HTR-8/SVneo (cell line): Measurements from ENCODE around the gene HYAL2.
"Not testable (repeated sequence)": the region's sequence is repeated elsewhere in the genome, so short reads cannot be mapped to it uniquely, and the experiment has no call there.

ENCODE experiments used
- DNase-seq: peaks from one replicate; pipeline ENCODE4 v3.0.0; 2011; ENCODE audit warnings: low spot score, mixed read lengths; ENCODE audit not compliant: insufficient read length
- FAIRE-seq: peaks from 2 replicates; lab custom pipeline; 2011; peaks lifted over from hg19 to GRCh38; lab: Jason Lieb, UNC

HYAL2 gene

DNA sequence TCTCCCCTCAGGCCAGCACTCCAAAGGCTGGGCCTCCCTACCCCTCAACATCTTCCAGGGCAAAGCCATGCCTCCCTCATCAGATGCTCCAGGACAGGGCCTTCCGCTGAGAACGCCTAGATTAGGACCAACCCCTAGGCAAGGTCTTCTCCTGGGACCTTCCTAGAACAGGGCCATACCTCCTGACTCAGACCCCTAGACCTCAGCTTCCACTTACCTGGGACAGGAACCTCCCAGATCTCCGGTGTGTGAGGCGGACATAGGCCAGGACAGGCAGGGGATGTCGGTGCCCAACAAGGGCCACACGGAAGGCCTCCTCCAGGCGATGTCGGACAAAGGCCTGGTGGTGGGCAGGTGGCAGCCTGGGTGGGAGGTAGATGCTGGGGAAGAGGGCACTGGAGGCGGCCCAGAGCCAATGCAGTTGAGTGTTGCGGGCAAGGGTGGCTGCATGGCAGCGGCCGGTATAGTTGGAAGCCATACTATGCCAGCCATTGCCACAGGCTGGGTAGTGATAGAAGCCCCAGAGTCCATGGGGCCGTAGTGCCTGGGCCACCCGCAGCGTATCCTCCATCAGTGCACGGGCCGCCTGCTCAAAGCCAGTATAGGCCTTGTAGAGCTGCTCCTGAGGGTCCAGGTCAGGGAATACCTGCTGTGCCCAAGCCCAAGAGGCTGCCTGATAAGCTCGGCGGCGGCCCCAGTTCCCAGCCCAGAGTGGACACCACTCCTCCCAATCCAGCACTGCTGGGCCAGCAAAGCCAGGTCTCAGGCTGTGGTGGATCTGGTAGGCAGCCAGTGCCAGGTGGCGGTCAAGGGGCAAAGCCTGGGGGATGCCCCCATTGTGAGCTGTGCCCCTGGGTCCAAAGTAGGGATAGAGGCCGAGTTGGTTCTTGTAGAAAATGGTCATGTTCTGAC, 27.8 kb downstream of the HYAL2 start:
- FAIRE-seq, result no peak
- DNase-seq, result no peak

DNA sequence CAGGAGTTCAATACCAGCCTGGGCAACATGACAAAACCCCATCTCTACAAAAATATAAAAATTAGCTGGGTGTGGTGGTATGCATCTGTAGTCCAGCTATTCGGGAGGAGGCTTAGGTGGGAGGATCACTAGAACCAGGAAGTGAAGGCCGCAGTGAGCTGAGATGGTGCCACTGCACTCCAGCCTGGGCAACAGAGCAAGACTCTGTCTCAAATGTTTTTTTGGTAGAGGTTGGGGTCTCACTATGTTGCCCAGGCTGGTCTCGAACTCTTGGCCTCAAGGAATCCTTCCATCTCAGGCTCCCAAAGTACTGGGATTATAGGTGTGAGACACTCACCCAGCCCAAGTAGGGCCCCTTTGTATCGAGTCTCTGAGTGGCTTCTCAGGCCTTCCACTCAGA, 28.5 kb downstream of the HYAL2 start:
- FAIRE-seq (no peak), DNase-seq (no peak)

DNA sequence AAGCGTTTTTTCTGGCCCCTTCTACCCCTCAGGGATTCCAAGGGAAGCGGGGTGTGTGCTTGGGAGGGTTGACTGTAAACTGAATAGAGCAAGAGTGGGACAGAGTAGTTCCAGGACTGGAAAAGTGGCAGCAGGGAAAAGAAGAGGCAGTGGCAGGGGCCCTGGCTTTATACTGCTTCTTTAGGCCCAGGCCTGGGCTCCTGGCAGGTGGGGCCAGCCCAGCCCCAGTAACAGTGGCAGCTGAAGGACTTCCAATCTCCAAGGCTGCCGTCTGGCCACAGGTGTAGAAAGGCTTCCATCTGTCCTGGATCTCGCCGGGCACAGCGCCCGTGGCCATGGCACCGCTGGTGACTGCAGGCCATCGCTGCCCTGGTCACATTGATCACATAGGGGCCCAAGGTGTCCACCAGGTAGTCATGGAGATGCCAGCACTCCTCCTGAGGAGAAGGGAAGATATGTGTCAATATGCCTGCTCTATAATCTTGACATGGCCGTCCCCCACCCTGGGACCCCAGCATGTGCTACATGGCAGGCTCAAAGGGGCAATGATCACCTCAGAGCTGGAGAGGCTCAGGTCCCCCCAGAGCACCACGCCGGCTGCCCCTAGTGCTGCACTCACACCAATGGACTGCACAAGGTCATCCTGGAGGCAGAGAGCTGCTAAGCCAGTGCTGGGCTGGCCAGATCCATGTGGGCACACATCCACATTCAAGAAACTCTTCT, 29.3 kb downstream of the HYAL2 start:
- DNase-seq (no peak), FAIRE-seq (peak; percentile 60)

DNA sequence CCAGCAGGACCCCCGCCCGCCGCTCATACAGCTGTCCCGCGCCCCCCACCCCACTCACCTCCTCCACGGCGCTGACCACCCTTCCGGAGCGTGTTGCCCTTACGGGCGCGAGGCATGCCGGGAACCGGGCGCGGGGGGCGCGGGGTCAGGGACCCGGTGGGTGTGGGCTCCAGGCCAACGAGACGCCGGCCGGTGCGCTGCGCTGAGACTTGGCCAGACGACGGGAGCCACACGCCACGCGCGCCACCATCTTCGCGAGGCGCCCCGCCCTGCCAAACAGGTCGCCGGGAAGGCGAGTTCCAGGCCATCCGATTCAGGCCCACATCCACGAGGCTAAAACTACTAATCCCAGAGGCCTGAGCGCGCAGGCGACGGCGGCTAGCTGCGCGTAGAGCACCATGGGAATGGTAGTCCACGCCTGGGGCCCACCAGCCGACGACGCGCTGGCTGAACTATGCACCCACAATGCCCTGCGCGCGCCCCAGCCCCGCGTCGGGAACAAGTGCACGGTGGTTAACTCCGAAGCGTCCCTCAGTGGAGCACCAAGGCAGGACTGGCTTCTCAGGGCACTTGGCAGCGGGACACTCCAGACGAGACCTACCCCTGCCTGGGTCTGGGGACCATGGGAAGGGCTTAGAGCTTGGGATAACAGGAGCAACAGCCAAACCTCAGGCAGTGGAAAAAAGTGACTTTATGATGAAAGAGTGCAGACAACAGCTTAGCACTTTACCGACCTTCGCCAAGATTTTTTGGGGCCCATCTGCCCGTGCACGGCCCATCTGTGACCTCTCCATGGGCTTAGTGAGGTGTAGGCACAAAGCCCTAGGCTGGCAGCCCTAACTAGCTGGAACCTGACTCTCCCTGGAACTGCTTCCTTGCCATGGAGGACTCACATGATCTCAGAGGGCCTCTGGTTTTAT, 30.1 kb downstream of the HYAL2 start, which contains the start of gene IFRD2:
Gene IFRD2, minus strand, starts transcription at position 271 of the 920 bp plus-strand sequence. Its CDS starts 155 bp downstream, at position 116.
- DNase-seq (peak; percentile 96), FAIRE-seq (peak; percentile 100)

DNA sequence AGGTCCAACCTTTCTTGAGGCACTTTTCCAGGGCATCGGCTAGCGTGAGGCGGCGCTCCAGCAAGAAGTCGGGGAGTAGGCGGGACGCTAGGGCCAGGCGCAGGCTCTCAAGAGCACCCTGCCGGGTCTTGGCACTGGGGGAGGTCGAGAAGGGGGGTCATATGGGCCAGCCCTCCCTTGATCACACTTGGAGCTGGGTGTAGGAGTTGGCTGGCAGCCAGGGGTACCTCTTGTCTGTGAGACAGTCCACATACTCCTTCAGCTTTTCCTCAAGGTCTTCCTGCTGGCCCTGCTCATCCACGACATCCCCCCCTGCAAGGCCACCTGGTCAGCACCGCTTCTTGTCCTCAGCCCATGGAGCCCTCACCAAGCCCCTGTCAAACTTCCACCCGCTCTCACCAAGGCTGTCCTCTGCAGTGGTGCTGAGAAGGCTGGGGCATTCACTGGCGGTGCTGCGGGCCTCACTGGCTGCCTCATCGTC, 32.3 kb downstream of the HYAL2 start:
- no peak for FAIRE-seq
- no peak for DNase-seq

DNA sequence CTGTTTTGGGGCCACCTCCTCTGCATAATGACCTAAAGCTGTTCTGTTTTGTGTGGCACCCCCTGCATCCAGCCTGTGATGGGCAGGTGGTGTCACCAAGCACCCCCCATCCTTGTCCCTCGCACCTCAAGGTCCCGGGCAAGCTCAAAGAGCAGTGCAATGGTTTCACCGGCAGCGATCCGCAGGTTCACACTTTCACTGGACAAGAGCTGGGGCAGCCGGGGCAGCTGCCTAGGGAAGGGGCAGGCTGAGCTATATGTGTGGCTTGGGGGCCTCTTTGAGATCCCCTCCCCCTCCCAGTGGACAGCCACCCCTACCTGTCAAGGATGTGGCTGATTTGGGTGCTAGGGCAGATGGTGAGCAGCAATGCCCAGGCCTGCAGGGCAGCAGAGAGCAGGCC, 33.4 kb downstream of the HYAL2 start:
- no peak for DNase-seq
- FAIRE-seq, result no peak

DNA sequence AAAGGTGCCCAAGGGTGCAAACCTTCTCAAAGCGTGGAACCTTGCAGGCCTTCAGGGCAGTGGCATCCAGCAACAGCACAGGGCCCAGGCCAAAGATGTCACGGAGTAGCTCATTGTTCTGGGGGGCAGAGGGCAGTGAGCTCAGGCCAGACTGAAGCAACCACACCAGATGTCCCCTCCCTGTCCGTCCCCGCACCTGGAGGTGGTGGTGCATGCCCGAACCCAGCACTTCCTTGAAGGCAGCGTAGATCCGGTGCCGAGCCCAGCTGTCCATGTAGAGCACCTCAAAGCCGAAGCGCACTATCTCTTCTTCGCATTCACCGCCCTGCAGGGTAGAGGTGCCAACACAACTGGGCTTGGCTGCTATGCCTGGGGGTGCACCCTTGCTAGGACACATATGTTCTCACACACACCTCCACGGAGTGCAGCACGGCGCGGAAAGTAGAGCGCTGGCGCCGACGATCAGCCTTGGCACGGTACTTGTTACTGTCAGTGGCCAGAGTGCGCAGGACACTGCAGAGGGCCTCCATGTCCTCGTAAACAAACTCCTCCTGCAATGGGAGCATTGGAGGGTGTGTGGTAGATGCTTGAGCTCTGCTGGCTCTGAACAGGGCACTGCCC, 34.0 kb downstream of the HYAL2 start:
- peak; percentile 33 for FAIRE-seq

DNA sequence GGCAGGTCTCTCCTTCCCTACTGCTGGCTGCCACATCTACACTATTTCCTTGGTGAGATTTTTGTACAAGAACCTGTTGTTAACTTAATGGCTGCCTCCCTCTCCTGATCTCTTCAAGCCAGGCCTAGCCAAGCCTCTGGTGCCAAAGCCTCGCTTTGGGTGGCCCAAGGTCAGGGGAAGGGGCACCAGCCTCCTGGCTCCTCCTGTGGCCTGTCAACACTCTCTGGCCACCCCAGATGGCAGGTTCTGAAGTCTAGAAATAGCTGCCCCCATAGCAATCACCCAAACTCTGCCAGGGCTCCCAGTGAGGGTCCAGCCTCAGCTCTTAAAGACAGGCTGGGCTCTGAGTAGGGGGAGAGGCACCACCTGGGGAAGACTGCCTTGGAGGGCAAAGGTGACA, 35.3 kb downstream of the HYAL2 start:
- no peak for FAIRE-seq

More for the DNA sequence above, 34.0 kb downstream of the HYAL2 start:
- no peak for DNase-seq

DNA sequence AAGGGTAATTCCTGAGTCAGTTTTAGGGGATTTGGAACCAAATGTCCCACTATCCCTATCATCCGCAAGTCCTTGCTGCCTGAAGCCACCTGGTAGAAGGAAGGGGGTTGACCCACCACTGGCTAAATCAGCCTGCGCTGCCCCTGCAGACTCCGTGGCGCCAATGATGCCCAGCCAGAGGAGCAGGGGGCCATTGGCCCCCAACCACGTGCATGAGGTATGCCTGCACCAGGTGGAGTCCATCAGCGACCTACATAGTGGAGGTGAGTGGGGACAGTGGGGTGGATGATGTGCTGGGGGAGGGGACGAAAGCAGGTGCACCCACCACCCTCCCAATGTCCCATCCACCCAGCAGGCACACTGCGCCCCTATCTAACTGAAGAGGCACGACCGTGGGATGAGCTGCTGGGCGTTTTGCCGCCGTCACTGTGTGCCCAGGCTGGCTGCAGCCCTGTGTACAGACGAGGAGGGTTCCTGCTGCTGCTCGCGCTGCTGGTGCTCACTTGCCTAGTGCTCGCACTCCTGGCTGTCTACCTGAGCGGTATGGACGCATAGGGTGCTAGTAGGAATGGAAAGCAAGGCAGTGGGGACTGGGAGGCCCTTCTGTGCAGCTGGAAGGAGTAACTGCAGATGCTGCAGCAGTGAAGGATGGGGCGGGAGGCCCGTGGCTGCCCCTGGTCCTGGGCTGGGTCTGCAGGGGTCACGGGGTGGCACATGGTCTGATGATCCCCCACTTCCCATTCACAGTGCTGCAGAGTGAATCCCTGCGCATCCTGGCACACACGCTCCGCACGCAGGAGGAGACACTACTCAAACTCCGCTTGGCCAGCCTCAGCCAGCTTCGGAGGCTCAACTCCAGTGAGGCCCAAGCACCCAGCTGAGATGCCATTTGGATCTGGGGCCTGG, 36.0 kb downstream of the HYAL2 start:
- DNase-seq (no peak), FAIRE-seq (no peak)

More for the DNA sequence above, 35.3 kb downstream of the HYAL2 start:
- no peak for DNase-seq

DNA sequence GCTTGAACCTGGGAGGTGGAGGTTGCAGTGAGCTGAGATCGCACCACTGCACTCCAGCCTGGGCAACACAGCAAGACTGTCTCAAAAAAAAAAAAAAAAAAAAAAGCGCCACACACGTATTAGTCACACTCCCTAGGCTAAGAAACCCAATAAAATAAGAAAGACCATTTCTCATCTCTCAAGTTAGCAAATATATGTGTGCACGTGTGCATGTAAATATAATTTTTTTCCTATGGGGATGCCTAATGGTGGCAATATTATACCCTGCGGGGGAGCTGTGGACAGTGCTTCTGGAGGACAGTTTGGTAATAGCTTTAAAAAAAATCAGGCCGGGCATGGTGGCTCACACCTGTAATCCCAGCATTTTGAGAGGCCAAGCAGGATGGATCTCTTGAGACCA, 38.4 kb downstream of the HYAL2 start:
- not testable (repeated sequence) for FAIRE-seq, DNase-seq

DNA sequence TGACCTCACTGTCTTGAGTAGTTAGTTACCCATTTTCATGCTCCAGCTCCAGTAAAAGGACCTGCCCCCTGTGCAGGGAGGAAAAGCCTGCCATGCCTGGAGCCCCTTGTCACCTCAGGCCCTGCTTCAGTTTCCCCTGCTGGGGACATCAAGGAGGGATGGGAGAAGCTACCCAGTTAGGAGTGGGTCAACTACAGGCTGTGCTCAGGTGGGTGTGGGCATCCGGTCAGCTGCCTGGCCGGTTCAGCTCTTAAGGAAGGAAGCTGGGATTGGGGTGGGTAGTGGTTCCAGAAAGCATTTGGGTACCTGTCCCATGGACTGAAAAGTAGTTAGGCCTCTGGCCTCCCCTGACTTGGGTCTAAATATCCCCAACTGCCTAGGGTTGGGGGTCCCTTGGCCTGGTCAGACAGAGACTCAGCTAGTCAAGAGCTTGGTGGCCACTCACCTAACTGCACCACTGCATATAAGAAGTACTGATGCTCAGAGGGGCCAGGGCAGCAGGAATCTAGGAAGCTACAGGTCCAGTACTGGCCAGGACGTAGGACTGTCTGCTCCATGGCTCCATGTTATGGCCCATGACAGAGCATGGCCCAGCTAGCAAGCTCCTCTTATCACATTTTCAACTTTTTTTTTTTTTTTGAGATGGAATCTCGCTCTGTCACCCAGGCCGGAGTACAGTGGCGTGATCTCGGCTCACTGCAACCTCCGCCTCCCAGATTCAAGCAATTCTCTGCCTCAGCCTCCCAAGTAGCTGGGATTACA, 43.1 kb downstream of the HYAL2 start:
- DNase-seq, result no peak
- no peak for FAIRE-seq

DNA sequence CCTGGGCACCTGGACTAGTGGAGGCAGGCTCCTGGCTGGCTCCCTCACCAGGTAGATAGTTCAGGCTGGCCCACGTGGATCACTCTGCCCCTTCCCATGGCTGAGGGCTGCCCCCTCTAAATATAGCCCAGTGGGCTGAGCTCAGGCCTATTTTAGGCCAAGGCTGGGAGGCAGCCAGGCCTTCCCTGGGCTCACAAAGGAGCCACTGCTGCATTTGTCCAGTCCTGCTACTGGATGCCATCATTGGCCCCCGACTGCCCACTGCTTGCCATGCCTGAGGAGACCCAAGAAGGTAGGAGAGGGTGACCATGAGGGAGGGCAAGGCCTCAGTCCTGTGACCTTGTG, 43.7 kb downstream of the HYAL2 start, which contains the start of gene LSMEM2:
Gene LSMEM2, plus strand, starts transcription at position 208 of the 345 bp plus-strand sequence. Its CDS starts 27 bp downstream, at position 235.
- no peak for FAIRE-seq

DNA sequence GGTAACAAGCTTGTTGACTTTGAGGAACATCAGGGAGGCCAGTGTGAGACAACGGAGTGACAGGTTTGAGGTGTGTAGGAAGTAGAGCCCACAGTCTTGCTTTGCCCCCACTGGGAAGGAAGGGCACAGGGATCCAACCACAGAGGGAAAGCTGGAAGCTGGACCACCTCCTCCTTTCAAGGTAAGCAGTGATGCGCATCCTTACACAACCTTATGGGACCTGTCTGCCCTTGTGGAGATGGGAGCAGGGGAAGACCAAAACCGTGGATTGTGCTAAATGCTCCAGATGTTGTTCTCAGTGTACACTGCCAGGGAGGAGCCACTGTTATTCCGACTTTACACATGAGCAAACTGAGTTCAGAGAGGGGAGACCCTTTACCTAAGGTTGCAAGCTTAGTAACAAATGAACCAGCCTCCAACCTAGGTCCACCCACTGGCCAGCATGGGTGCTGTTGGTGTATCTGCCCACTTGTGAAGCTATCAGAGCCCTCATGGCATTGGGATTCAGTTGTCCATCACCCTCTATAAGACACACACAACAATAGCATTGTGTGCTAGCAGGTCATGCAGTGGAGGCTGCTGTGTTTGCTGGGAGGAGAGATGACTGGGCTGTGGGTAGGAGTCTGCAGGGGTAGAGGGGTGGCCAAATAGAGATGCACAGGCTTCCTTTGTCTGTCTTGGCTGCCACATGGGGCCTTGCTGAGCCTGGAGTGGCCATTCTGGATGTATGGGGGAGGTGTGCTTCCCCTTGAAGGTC, 44.2 kb downstream of the HYAL2 start:
- peak; percentile 70 for FAIRE-seq
- no peak for DNase-seq

More for the DNA sequence above, 43.7 kb downstream of the HYAL2 start, which contains the start of gene LSMEM2:
- DNase-seq, result no peak

DNA sequence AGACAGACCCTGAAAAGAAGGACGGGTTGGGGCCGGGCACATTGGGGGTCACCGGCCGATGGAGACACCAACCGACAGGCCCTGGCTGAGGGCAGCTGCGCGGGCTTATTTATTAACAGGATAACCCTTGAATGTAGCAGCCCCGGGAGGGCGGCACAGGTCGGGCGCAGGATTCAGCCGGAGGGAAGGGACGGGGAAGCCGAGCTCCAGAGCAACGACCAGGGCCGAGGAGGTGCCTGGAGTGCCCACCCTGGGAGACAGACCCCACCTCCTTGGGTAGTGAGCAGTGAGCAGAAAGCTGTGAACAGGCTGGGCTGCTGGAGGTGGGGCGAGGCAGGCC, 45.8 kb downstream of the HYAL2 start:
- FAIRE-seq, result no peak
- DNase-seq, result no peak

DNA sequence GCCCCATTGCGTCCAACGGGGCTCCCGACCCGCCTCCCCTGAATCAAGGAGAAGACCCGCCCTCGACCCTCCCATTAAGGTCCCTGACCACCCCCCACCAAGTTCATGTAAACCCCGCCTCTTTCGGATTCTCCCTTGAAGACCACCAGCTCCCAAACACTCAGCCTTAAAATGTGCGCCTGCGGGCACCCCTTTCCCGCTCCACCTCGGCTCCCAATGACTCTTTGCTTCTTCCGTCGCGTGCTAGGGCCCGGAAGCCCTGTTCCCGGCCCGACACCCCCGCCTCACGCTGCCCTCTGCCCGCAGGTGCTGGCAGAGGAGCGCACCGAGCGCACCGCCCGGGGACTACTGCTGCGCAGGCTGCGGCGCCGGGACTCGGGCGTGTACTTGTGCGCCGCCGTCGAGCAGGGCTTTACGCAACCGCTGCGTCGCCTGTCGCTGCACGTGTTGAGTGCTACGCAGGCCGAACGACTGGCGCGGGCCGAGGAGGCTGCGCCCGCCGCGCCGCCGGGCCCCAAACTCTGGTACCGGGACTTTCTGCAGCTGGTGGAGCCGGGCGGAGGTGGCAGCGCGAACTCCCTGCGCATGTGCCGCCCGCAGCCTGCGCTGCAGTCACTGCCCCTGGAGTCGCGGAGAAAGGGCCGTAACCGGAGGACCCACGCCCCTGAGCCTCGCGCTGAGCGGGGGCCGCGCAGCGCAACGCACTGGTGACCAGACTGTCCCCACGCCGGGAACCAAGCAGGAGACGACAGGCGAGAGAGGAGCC, 46.4 kb downstream of the HYAL2 start:
- FAIRE-seq (no peak), DNase-seq (no peak)
